Measurements from ENCODE around the gene OCA2.

DNA sequence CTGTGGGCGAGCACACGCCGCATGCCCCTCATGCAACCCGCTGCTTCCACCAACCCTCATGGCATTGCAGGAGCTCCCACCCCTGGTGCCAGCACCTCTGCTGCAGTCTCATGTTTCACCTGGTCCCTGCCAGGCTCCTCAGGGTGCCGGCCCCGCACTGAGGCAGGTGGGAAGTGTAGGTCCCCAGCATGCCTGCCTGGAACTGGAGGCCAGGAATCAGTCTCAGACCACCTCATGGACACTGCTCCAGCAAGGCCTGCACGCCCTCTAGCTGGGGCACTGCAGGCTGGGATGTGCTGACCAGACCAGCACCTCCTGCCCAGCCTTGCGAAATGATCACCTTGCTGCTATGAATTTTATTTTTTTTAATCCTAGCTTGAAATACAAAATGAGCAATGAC lies 39.1 kb downstream of the OCA2 start:
- TF ChIP-seq, protein P1, sequence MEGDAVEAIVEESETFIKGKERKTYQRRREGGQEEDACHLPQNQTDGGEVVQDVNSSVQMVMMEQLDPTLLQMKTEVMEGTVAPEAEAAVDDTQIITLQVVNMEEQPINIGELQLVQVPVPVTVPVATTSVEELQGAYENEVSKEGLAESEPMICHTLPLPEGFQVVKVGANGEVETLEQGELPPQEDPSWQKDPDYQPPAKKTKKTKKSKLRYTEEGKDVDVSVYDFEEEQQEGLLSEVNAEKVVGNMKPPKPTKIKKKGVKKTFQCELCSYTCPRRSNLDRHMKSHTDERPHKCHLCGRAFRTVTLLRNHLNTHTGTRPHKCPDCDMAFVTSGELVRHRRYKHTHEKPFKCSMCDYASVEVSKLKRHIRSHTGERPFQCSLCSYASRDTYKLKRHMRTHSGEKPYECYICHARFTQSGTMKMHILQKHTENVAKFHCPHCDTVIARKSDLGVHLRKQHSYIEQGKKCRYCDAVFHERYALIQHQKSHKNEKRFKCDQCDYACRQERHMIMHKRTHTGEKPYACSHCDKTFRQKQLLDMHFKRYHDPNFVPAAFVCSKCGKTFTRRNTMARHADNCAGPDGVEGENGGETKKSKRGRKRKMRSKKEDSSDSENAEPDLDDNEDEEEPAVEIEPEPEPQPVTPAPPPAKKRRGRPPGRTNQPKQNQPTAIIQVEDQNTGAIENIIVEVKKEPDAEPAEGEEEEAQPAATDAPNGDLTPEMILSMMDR (IDR thresholded peaks at IDR 0.05) = no peak
- TF ChIP-seq POLR2A (IDR thresholded peaks at IDR 0.05) (no peak), EP300 (IDR thresholded peaks at IDR 0.05) (no peak), POLR2AphosphoS5 (IDR thresholded peaks at IDR 0.05) (no peak)
